Measurements from ENCODE around the gene VGLL4.

GRCh38 chr3:11612515-11613188 is 31.1 kb downstream of the VGLL4 start:
- TF ChIP-seq, protein P1, sequence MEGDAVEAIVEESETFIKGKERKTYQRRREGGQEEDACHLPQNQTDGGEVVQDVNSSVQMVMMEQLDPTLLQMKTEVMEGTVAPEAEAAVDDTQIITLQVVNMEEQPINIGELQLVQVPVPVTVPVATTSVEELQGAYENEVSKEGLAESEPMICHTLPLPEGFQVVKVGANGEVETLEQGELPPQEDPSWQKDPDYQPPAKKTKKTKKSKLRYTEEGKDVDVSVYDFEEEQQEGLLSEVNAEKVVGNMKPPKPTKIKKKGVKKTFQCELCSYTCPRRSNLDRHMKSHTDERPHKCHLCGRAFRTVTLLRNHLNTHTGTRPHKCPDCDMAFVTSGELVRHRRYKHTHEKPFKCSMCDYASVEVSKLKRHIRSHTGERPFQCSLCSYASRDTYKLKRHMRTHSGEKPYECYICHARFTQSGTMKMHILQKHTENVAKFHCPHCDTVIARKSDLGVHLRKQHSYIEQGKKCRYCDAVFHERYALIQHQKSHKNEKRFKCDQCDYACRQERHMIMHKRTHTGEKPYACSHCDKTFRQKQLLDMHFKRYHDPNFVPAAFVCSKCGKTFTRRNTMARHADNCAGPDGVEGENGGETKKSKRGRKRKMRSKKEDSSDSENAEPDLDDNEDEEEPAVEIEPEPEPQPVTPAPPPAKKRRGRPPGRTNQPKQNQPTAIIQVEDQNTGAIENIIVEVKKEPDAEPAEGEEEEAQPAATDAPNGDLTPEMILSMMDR (conservative IDR thresholded peaks at IDR 0.05 in 1 of 2, IDR thresholded peaks at IDR 0.05 in 1 of 2; ENCODE audit: extremely low read depth in 1 of 2, insufficient read depth in 1 of 2, low read depth in 1 of 2, low read length in 2 of 2) = no peak
- no peak for TF ChIP-seq EZH2 (IDR thresholded peaks at IDR 0.05; ENCODE audit: borderline replicate concordance, low read length)

Data from mammary epithelial cell (primary cell).